Measurements from ENCODE around the gene ARHGEF1. TPM values are rescaled to one million over a fixed set of nuclear protein-coding genes. Genes with fewer than 3 reads are reported as not detected.

ARHGEF1 gene
- total RNA-seq, 2 donors from 2014 or later: 75.3 to 104 TPM

- H3K9me3 ChIP-seq: no peaks in the 10 kb centered on the region
- no peak for DNase-seq (ENCODE audit: low spot score)
- no peak overlapping the region for H3K4me3 ChIP-seq
- TF ChIP-seq CTCF (IDR thresholded peaks at IDR 0.05): no peak
- H3K27ac ChIP-seq: no peak overlapping the region
- ATAC-seq (ENCODE audit: insufficient number of reproducible peaks, low FRiP score, low read depth): no peak
- no peaks in the 10 kb centered on the region for H3K36me3 ChIP-seq
- H3K4me1 ChIP-seq (ENCODE audit: control insufficient read depth in 1 of 2, low read depth in 2 of 2): no peaks in the 10 kb centered on the region
- no peaks in the 10 kb centered on the region for H3K27me3 ChIP-seq (replicated peaks; ENCODE audit: insufficient read depth)
Observed at GRCh38 chr19:41849067-41849466, 33.9 kb upstream of the ARHGEF1 start.

GRCh38 chr19:41850381-41850780 lies 32.6 kb upstream of the ARHGEF1 start:
- no peak for TF ChIP-seq CTCF (IDR thresholded peaks at IDR 0.05)
- DNase-seq (ENCODE audit: low spot score) (no peak), ATAC-seq (ENCODE audit: insufficient number of reproducible peaks, low FRiP score, low read depth) (no peak)
- Histone ChIP-seq H3K9me3 (no peaks in the 10 kb centered on the region), H3K36me3 (no peaks in the 10 kb centered on the region), H3K4me3 (no peak overlapping the region), H3K27ac (no peak overlapping the region), H3K4me1 (ENCODE audit: control insufficient read depth in 1 of 2, low read depth in 2 of 2) (no peaks in the 10 kb centered on the region), H3K27me3 (replicated peaks; ENCODE audit: insufficient read depth) (no peaks in the 10 kb centered on the region)

DNA sequence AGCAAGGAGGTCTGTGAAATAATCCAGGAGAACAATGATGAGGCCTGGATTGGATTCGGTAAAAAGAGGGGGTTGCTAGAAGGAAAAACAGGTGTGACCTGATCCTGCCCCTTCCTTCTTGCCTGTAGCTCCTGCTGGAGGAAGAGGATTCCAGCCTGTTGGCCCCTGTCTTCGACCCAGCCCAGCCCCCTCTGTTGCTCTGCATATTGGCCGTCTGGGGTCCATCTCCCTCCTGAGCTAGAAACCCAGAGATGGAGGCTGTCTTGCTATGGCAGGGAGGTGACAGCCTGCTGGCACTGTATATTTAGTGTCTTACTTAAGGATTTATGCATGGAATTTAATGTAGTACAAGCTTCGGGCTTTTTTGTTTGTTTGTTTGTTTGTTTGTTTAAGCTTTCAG lies 31.5 kb upstream of the ARHGEF1 start:
- H3K4me1 ChIP-seq (ENCODE audit: control insufficient read depth in 1 of 2, low read depth in 2 of 2): no peaks in the 10 kb centered on the region
- no peak for DNase-seq (ENCODE audit: low spot score)
- no peak overlapping the region for H3K27ac ChIP-seq
- no peaks in the 10 kb centered on the region for H3K27me3 ChIP-seq (replicated peaks; ENCODE audit: insufficient read depth)
- TF ChIP-seq CTCF (IDR thresholded peaks at IDR 0.05): no peak
- H3K9me3 ChIP-seq: no peaks in the 10 kb centered on the region
- ATAC-seq (ENCODE audit: insufficient number of reproducible peaks, low FRiP score, low read depth): no peak
- H3K4me3 ChIP-seq: no peak overlapping the region
- no peaks in the 10 kb centered on the region for H3K36me3 ChIP-seq

DNA sequence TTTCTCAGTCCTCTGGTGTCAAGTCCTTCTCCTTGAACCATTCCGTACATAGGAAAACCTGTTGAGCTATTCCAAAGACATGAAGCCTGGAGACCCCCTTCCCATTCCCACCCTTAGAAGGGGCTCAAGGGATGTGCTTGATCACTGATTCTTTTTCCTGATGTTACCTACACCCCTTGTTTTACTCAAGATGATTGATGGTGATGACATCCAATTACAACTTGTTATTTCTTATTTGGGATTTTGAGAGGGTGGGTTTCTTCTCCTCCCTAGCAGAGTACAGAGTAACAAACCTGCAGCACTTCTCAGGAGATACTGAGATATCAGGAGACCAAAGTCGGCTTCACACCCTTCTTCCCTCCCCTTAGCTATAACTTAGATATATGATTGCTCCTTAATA lies 29.6 kb upstream of the ARHGEF1 start:
- TF ChIP-seq CTCF (IDR thresholded peaks at IDR 0.05): no peak
- H3K9me3 ChIP-seq: no peaks in the 10 kb centered on the region
- ATAC-seq (ENCODE audit: insufficient number of reproducible peaks, low FRiP score, low read depth) (no peak), DNase-seq (ENCODE audit: low spot score) (no peak)
- H3K27me3 ChIP-seq (replicated peaks; ENCODE audit: insufficient read depth): no peaks in the 10 kb centered on the region
- H3K4me1 ChIP-seq (ENCODE audit: control insufficient read depth in 1 of 2, low read depth in 2 of 2): no peaks in the 10 kb centered on the region
- no peak overlapping the region for H3K27ac ChIP-seq
- H3K4me3 ChIP-seq: no peak overlapping the region
- H3K36me3 ChIP-seq: no peaks in the 10 kb centered on the region

DNA sequence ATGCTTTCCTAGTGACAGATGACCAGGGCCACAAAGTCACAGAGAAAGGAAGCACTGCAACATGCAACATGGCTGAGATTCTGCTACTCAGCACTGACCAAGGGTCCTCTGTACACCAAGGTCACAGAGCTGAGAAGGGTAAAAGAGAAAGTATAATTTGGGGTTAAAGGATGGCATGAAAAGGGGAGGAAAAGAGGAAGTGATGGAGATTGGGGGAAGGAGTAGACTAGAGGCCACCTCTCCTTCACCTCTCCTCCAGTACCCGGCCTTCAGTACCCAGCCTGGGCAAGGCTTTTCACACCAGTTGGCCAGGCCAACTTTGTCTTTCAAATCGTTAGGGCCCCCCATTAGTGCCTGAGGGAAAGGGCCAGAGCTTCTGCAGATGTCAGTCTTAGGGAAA lies 29.2 kb upstream of the ARHGEF1 start:
- no peak for DNase-seq (ENCODE audit: low spot score)

More for the DNA sequence above, 29.2 kb upstream of the ARHGEF1 start:
- no peak for ATAC-seq (ENCODE audit: insufficient number of reproducible peaks, low FRiP score, low read depth)
- H3K4me3 ChIP-seq: no peak overlapping the region
- no peak for TF ChIP-seq CTCF (IDR thresholded peaks at IDR 0.05)
- no peak overlapping the region for H3K27ac ChIP-seq
- no peaks in the 10 kb centered on the region for H3K36me3 ChIP-seq
- H3K9me3 ChIP-seq: no peaks in the 10 kb centered on the region
- no peaks in the 10 kb centered on the region for H3K4me1 ChIP-seq (ENCODE audit: control insufficient read depth in 1 of 2, low read depth in 2 of 2)
- H3K27me3 ChIP-seq (replicated peaks; ENCODE audit: insufficient read depth): no peaks in the 10 kb centered on the region
